A673 (cell line): ENCODE results near the gene TOR1A. TPM values are rescaled to one million over a fixed set of nuclear protein-coding genes. Genes with fewer than 3 reads are reported as not detected.

Source experiments
- BruUV-seq: library from RNA; stranded (reverse); fragments of 400-500 nt; replicated peaks from 2 replicates; lab custom pipeline; 2021; lab: Mats Ljungman, UMichigan
- CTCF ChIA-PET: fragments of 300-600 bp; sonication (Branson Sonifier 250); formaldehyde crosslinking; loops from one replicate; lab custom pipeline; 2022; ENCODE audit warnings: antibody characterized with exemption; lab: Charles Lee
- POLR2A ChIA-PET: fragments of 300-600 bp; sonication (Branson Sonifier 250); formaldehyde crosslinking; loops from one replicate; lab custom pipeline; 2022; ENCODE audit warnings: antibody characterized with exemption; ENCODE audit not compliant: low non-redundant PET; lab: Charles Lee
- DNase-seq: peaks from one replicate; pipeline ENCODE4 v3.0.0-alpha.2; 2015; ENCODE audit warnings: low spot score
- H3K27ac ChIP-seq: fragments of 200-600 bp; sonication (generic); 2 replicates; pipeline ENCODE4 v1.5.1; 2016; ENCODE audit warnings: mixed run types, low read depth, mild to moderate bottlenecking, mixed read lengths, antibody characterized with exemption, low read length; ENCODE audit not compliant: poor library complexity, severe bottlenecking
- H3K27me3 ChIP-seq: fragments of 200-600 bp; sonication (generic); replicated peaks from 2 replicates; pipeline ENCODE4 v1.6.1; 2017; ENCODE audit warnings: mixed run types, low read depth, mild to moderate bottlenecking, mixed read lengths, antibody characterized with exemption, low read length; ENCODE audit not compliant: insufficient read depth, poor library complexity
- H3K36me3 ChIP-seq: fragments of 200-600 bp; sonication (generic); 2 replicates; pipeline ENCODE4 v1.6.1; 2016; ENCODE audit warnings: mixed run types, mild to moderate bottlenecking, mixed read lengths, antibody characterized with exemption, low read length; ENCODE audit not compliant: insufficient read depth, poor library complexity, severe bottlenecking
- H3K4me1 ChIP-seq: fragments of 200-600 bp; sonication (generic); 2 replicates; pipeline ENCODE4 v1.6.1; 2017; ENCODE audit warnings: mixed run types, mild to moderate bottlenecking, mixed read lengths, antibody characterized with exemption, low read length; ENCODE audit not compliant: insufficient read depth, poor library complexity, severe bottlenecking
- H3K4me3 ChIP-seq: fragments of 200-600 bp; sonication (generic); 2 replicates; pipeline ENCODE4 v1.5.1; 2016; ENCODE audit warnings: low read depth, mixed run types, mild to moderate bottlenecking, mixed read lengths, low read length; ENCODE audit not compliant: poor library complexity, severe bottlenecking
- H3K9me3 ChIP-seq: fragments of 200-600 bp; sonication (generic); 2 replicates; pipeline ENCODE4 v1.6.1; 2016; ENCODE audit warnings: mixed run types, low read depth, mild to moderate bottlenecking, mixed read lengths, antibody characterized with exemption, low read length; ENCODE audit not compliant: poor library complexity, severe bottlenecking
- EZH2 ChIP-seq: fragments of 200-600 bp; sonication (generic); IDR thresholded peaks from 2 replicates; pipeline ENCODE4 v1.6.1; 2017; ENCODE audit warnings: borderline replicate concordance, low read depth, mild to moderate bottlenecking, mixed read lengths, antibody characterized with exemption, low read length; ENCODE audit not compliant: poor library complexity, severe bottlenecking
- intact Hi-C: fragments of 100-400 bp; cut with micrococcal nuclease; formaldehyde crosslinking; loops from one replicate; pipeline ENCODE4 v1.10.0; 2022; ENCODE audit not compliant: unreplicated experiment
- total RNA-seq: library from RNA; stranded (reverse); gene quantifications from 2 replicates; pipeline ENCODE4 v1.2.3, GENCODE V29; 2021
- TF ChIP-seq, protein P1 (sequence below): fragments of 300-800, 200-600 bp; sonication (generic); conservative IDR thresholded peaks from 2 replicates; pipeline ENCODE4 v1.5.1; 2017; ENCODE audit warnings: low read depth, mild to moderate bottlenecking, antibody characterized with exemption, low read length, moderate library complexity, mixed read lengths

The TOR1A gene
- total RNA-seq, 1 experiment from 2014 or later: 46.3 TPM

GRCh38 chr9:129867136-129868022, 43.4 kb upstream of the TOR1A start:
- BruUV-seq: no TSS peak
- H3K9me3 ChIP-seq: no peaks in the 10 kb centered on the region
- POLR2A ChIA-PET: no interaction called here
- H3K27ac ChIP-seq: peak overlapping the region; percentile 23
- intact Hi-C loops: no loop called here
- H3K36me3 ChIP-seq: no peaks in the 10 kb centered on the region
- no peak overlapping the region for H3K4me3 ChIP-seq
- CTCF ChIA-PET: no interaction called here
- DNase-seq: no peak
- no peaks in the 10 kb centered on the region for H3K27me3 ChIP-seq
- TF ChIP-seq, protein P1, sequence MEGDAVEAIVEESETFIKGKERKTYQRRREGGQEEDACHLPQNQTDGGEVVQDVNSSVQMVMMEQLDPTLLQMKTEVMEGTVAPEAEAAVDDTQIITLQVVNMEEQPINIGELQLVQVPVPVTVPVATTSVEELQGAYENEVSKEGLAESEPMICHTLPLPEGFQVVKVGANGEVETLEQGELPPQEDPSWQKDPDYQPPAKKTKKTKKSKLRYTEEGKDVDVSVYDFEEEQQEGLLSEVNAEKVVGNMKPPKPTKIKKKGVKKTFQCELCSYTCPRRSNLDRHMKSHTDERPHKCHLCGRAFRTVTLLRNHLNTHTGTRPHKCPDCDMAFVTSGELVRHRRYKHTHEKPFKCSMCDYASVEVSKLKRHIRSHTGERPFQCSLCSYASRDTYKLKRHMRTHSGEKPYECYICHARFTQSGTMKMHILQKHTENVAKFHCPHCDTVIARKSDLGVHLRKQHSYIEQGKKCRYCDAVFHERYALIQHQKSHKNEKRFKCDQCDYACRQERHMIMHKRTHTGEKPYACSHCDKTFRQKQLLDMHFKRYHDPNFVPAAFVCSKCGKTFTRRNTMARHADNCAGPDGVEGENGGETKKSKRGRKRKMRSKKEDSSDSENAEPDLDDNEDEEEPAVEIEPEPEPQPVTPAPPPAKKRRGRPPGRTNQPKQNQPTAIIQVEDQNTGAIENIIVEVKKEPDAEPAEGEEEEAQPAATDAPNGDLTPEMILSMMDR: 0 out of 2 replicates have a peak, but pooled peaks have one; percentile 31
- TF ChIP-seq EZH2: no peak
- H3K4me1 ChIP-seq: peaks cover 13% of the 10 kb centered on the region

GRCh38 chr9:129866394-129867135, 42.6 kb upstream of the TOR1A start:
- Histone ChIP-seq H3K27me3 (no peaks in the 10 kb centered on the region), H3K9me3 (no peaks in the 10 kb centered on the region), H3K4me3 (no peak overlapping the region), H3K4me1 (peaks cover 13% of the 10 kb centered on the region), H3K27ac (peak overlapping the region; percentile 23), H3K36me3 (no peaks in the 10 kb centered on the region)
- TF ChIP-seq EZH2: no peak
- TF ChIP-seq, protein P1: no peak
- intact Hi-C loops: no loop called here
- DNase-seq: no peak
- no TSS peak for BruUV-seq
- ChIA-PET CTCF (no interaction called here), POLR2A (no interaction called here)

GRCh38 chr9:129865668-129866320, 41.9 kb upstream of the TOR1A start:
- H3K36me3 ChIP-seq: no peaks in the 10 kb centered on the region
- peak overlapping the region; percentile 56 for H3K27ac ChIP-seq
- H3K9me3 ChIP-seq: no peaks in the 10 kb centered on the region
- POLR2A ChIA-PET: no interaction called here
- H3K4me3 ChIP-seq: no peak overlapping the region
- H3K27me3 ChIP-seq: no peaks in the 10 kb centered on the region
- CTCF ChIA-PET: no interaction called here
- no peak for DNase-seq
- H3K4me1 ChIP-seq: peaks cover 13% of the 10 kb centered on the region
- intact Hi-C loops: no loop called here
- BruUV-seq: no TSS peak
- TF ChIP-seq EZH2: no peak
